Keratinocyte (primary cell): ENCODE measurements around the gene LARGE1. TPM values are rescaled to one million over a fixed set of nuclear protein-coding genes. Genes with fewer than 3 reads are reported as not detected.

ENCODE experiments used
- DNase-seq: peaks from one replicate; pipeline ENCODE4 v3.0.0-alpha.2; 2011; ENCODE audit warnings: low read depth, missing footprints, low spot score
- FAIRE-seq: peaks from 2 replicates; lab custom pipeline; 2011; peaks lifted over from hg19 to GRCh38; lab: Jason Lieb, UNC
- H2AFZ ChIP-seq: 2 replicates; pipeline ENCODE4 v1.6.0; 2012; ENCODE audit warnings: low read length, control low read depth, inconsistent platforms; ENCODE audit not compliant: control insufficient read depth
- H3K27ac ChIP-seq: 2 replicates; pipeline ENCODE4 v1.5.1; 2011; ENCODE audit warnings: low read length; ENCODE audit not compliant: control insufficient read depth, insufficient read depth
- H3K27me3 ChIP-seq: 3 replicates; pipeline ENCODE4 v1.6.0; 2011; ENCODE audit warnings: low read length; ENCODE audit not compliant: control insufficient read depth, insufficient read depth; ENCODE audit errors: extremely low read depth
- H3K36me3 ChIP-seq, 2 experiments: 2 replicates in 1 of 2; 3 replicates in 1 of 2; pipeline ENCODE4 v1.5.1; 2011; ENCODE audit warnings: low read length in 2 of 2, mild to moderate bottlenecking in 1 of 2; ENCODE audit not compliant: control insufficient read depth in 2 of 2, insufficient read depth in 2 of 2; ENCODE audit errors: extremely low read depth in 1 of 2
- H3K4me1 ChIP-seq: 3 replicates; pipeline ENCODE4 v1.5.1; 2011; ENCODE audit warnings: low read length; ENCODE audit not compliant: control insufficient read depth, insufficient read depth; ENCODE audit errors: extremely low read depth
- H3K4me2 ChIP-seq: 3 replicates; pipeline ENCODE4 v1.6.0; 2011; ENCODE audit warnings: low read depth, low read length; ENCODE audit not compliant: control insufficient read depth, insufficient read depth; ENCODE audit errors: extremely low read depth
- H3K4me3 ChIP-seq, 3 experiments: fragments of 200-600 bp in 1 of 3; sonication (generic) in 1 of 3; 2 replicates in 2 of 3; 3 replicates in 1 of 3; pipeline ENCODE4 v1.5.1; 2011 to 2016; ENCODE audit warnings: low read length in 3 of 3, mild to moderate bottlenecking in 3 of 3, control low read depth in 2 of 3, inconsistent platforms in 1 of 3, low read depth in 1 of 3, mixed read lengths in 1 of 3, mixed run types in 1 of 3, moderate library complexity in 1 of 3; ENCODE audit not compliant: control insufficient read depth in 2 of 3, insufficient read depth in 2 of 3; ENCODE audit errors: extremely low read depth in 1 of 3
- H3K79me2 ChIP-seq: 2 replicates; pipeline ENCODE4 v1.6.0; 2012; ENCODE audit warnings: low read length; ENCODE audit not compliant: control insufficient read depth, insufficient read depth
- H3K9ac ChIP-seq: 3 replicates; pipeline ENCODE4 v1.6.0; 2011; ENCODE audit warnings: low read length; ENCODE audit not compliant: control insufficient read depth, insufficient read depth; ENCODE audit errors: extremely low read depth
- H3K9me1 ChIP-seq: 3 replicates; pipeline ENCODE4 v1.6.0; 2011; ENCODE audit warnings: low read length; ENCODE audit not compliant: control insufficient read depth, insufficient read depth; ENCODE audit errors: extremely low read depth
- H3K9me3 ChIP-seq: 2 replicates; pipeline ENCODE4 v1.5.1; 2012; ENCODE audit warnings: low read depth, low read length; ENCODE audit not compliant: control insufficient read depth
- H4K20me1 ChIP-seq: 3 replicates; pipeline ENCODE4 v1.6.0; 2011; ENCODE audit warnings: low read length; ENCODE audit not compliant: control insufficient read depth, insufficient read depth; ENCODE audit errors: extremely low read depth
- CTCF ChIP-seq, 3 experiments: IDR thresholded peaks in 1 of 3; conservative IDR thresholded peaks in 1 of 3; optimal IDR thresholded peaks in 1 of 3; 2 replicates in 2 of 3; 3 replicates in 1 of 3; pipeline versions ENCODE3 to v1.5.1; 2011; ENCODE audit warnings: low read length in 3 of 3, mild to moderate bottlenecking in 3 of 3, moderate library complexity in 2 of 3, control low read depth in 1 of 3, inconsistent platforms in 1 of 3; ENCODE audit not compliant: insufficient read depth in 2 of 3; ENCODE audit errors: extremely low read depth in 1 of 3
- EZH2 ChIP-seq: IDR thresholded peaks from one replicate; pipeline ENCODE4 v1.6.1; 2012; ENCODE audit warnings: inconsistent platforms, mild to moderate bottlenecking, low read length, moderate library complexity
- dilution Hi-C: fragments of 300-500 bp; cut with MboI; formaldehyde crosslinking; loops from one replicate; pipeline ENCODE4 v1.7.0; 2020; ENCODE audit warnings: low sequenced_read_pairs; ENCODE audit not compliant: extremely low pct_ligation_motif_present
- polyA plus RNA-seq, 5 experiments: library from polyadenylated mRNA; depleted of rRNA in 3 of 5; stranded (reverse) in 3 of 5; stranded (forward) in 1 of 5; unstranded in 1 of 5; fragments of >200 nt; gene quantifications; 1 replicate in 1 of 5; 2 replicates in 3 of 5; 3 replicates in 1 of 5; pipeline versions ENCODE4 v1.2.1 to v1.2.3, GENCODE V29; 2011 to 2012; ENCODE audit warnings: missing spikeins in 2 of 5, low read depth in 1 of 5, low replicate concordance in 1 of 5

LARGE1 gene
- polyA plus RNA-seq, 1 donor (not counting 4 experiments of a cell fraction or from before 2014, with no cell fraction given), result 4.5 TPM

GRCh38 chr22:33260498-33260897 lies 659.8 kb downstream of the LARGE1 start:
- no peak overlapping the region for H3K9ac ChIP-seq
- dilution Hi-C loops, result no loop called here
- no peak overlapping the region for H3K4me3 ChIP-seq
- DNase-seq (no peak), FAIRE-seq (no peak)
- no peak overlapping the region for H3K27ac ChIP-seq
- no peaks in the 10 kb centered on the region for H3K9me1 ChIP-seq
- TF ChIP-seq EZH2 (no peak), CTCF (optimal IDR thresholded peaks at IDR 0.05 in 1 of 3, IDR thresholded peaks at IDR 0.05 in 1 of 3, conservative IDR thresholded peaks at IDR 0.05 in 1 of 3; ENCODE audit: extremely low read depth in 1 of 3, insufficient read depth in 2 of 3, low read length in 3 of 3) (no peak)
- no peak overlapping the region for H2AFZ ChIP-seq
- no peaks in the 10 kb centered on the region for H3K9me3 ChIP-seq
- H3K4me2 ChIP-seq, result no peak overlapping the region
- H3K79me2 ChIP-seq, result no peaks in the 10 kb centered on the region
- peaks cover 13% of the 10 kb centered on the region for H3K27me3 ChIP-seq
- no peaks in the 10 kb centered on the region for H4K20me1 ChIP-seq
- no peaks in the 10 kb centered on the region for H3K36me3 ChIP-seq
- H3K4me1 ChIP-seq, result no peaks in the 10 kb centered on the region

GRCh38 chr22:33255791-33256190 lies 664.5 kb downstream of the LARGE1 start:
- FAIRE-seq, result no peak
- Histone ChIP-seq H3K27me3 (peaks cover 5% of the 10 kb centered on the region), H3K36me3 (no peaks in the 10 kb centered on the region), H3K9ac (no peak overlapping the region), H3K4me1 (no peaks in the 10 kb centered on the region), H3K9me3 (no peaks in the 10 kb centered on the region), H3K9me1 (no peaks in the 10 kb centered on the region), H3K4me2 (no peak overlapping the region), H3K4me3 (no peak overlapping the region), H3K27ac (no peak overlapping the region), H3K79me2 (no peaks in the 10 kb centered on the region), H2AFZ (no peak overlapping the region), H4K20me1 (no peaks in the 10 kb centered on the region)
- TF ChIP-seq CTCF (optimal IDR thresholded peaks at IDR 0.05 in 1 of 3, IDR thresholded peaks at IDR 0.05 in 1 of 3, conservative IDR thresholded peaks at IDR 0.05 in 1 of 3; ENCODE audit: extremely low read depth in 1 of 3, insufficient read depth in 2 of 3, low read length in 3 of 3), result no peak
- no peak for TF ChIP-seq EZH2
- dilution Hi-C loops, result no loop called here
- no peak for DNase-seq
